Chondrocyte (in vitro differentiated cells): ENCODE data around the gene ITGA8. TPM values are rescaled to one million over a fixed set of nuclear protein-coding genes. Genes with fewer than 3 reads are reported as not detected.

Experiments used
- DNase-seq: peaks from one replicate; pipeline ENCODE4 v3.0.0; 2021; ENCODE audit warnings: mixed read lengths, low spot score
- H3K27ac Mint-ChIP-seq: one replicate; pipeline ENCODE4 v1.8.0; 2021; ENCODE audit warnings: mild to moderate bottlenecking, moderate library complexity, mixed read lengths; ENCODE audit not compliant: unreplicated experiment
- H3K27me3 Mint-ChIP-seq: 2 replicates; pipeline ENCODE4 v1.8.0; 2021; ENCODE audit warnings: low read depth, mixed read lengths
- H3K36me3 Mint-ChIP-seq: 2 replicates; pipeline ENCODE4 v1.8.0; 2021; ENCODE audit warnings: low read depth, mixed read lengths
- H3K4me1 Mint-ChIP-seq: 2 replicates; pipeline ENCODE4 v1.8.0; 2021; ENCODE audit warnings: low read depth, mild to moderate bottlenecking, mixed read lengths
- H3K4me3 Mint-ChIP-seq: one replicate; pipeline ENCODE4 v1.8.0; 2021; ENCODE audit warnings: mild to moderate bottlenecking, moderate library complexity, mixed read lengths; ENCODE audit not compliant: unreplicated experiment
- H3K9me3 Mint-ChIP-seq: 2 replicates; pipeline ENCODE4 v1.8.0; 2021; ENCODE audit warnings: low read depth, mixed read lengths
- total RNA-seq: library from RNA; stranded (reverse); gene quantifications from 3 replicates; pipeline ENCODE4 v1.2.1, GENCODE V29; 2021
- TF ChIP-seq, protein P1 (sequence below): fragments of 200-600 bp; sonication (generic); IDR thresholded peaks from 2 replicates; pipeline ENCODE4 v1.5.0; 2021; ENCODE audit warnings: antibody characterized with exemption, mild to moderate bottlenecking, moderate library complexity

The ITGA8 gene
- total RNA-seq, 1 donor from 2014 or later: 5.6 TPM

DNA sequence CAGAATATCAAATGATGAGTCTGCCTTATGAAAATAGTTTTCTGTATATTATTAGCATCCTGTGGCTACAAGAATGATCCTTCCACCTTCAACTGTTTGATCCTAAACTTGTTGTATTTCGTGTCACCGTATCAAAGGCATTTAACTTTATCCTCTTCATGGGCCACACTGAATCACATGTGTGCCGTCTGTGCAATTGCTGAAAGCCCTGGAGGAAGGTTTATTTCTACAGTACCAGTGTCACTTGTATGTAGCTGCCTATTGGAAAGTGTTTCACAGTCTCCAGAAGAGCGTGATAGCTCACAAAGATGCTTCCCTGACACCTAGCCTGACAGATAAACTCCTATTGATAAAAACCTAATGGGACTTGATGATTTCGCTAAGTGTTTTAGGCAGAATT is 94.5 kb downstream of the ITGA8 start:
- no peak overlapping the region for H3K4me3 Mint-ChIP-seq
- H3K27me3 Mint-ChIP-seq: no peaks in the 10 kb centered on the region
- TF ChIP-seq, protein P1, sequence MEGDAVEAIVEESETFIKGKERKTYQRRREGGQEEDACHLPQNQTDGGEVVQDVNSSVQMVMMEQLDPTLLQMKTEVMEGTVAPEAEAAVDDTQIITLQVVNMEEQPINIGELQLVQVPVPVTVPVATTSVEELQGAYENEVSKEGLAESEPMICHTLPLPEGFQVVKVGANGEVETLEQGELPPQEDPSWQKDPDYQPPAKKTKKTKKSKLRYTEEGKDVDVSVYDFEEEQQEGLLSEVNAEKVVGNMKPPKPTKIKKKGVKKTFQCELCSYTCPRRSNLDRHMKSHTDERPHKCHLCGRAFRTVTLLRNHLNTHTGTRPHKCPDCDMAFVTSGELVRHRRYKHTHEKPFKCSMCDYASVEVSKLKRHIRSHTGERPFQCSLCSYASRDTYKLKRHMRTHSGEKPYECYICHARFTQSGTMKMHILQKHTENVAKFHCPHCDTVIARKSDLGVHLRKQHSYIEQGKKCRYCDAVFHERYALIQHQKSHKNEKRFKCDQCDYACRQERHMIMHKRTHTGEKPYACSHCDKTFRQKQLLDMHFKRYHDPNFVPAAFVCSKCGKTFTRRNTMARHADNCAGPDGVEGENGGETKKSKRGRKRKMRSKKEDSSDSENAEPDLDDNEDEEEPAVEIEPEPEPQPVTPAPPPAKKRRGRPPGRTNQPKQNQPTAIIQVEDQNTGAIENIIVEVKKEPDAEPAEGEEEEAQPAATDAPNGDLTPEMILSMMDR: no peak
- peaks cover 4% of the 10 kb centered on the region for H3K9me3 Mint-ChIP-seq
- peaks cover 37% of the 10 kb centered on the region for H3K4me1 Mint-ChIP-seq
- no peak for DNase-seq
- peak overlapping the region; percentile 79 for H3K27ac Mint-ChIP-seq
- no peaks in the 10 kb centered on the region for H3K36me3 Mint-ChIP-seq

- Mint-ChIP-seq H3K4me1 (peaks cover 41% of the 10 kb centered on the region), H3K4me3 (no peak overlapping the region), H3K9me3 (peaks cover 4% of the 10 kb centered on the region), H3K27ac (peak overlapping the region; percentile 79), H3K36me3 (no peaks in the 10 kb centered on the region), H3K27me3 (no peaks in the 10 kb centered on the region)
- TF ChIP-seq, protein P1: no peak
- DNase-seq: no peak
These were observed 95.1 kb downstream of the ITGA8 start for GRCh38 chr10:15624401-15625196.

- TF ChIP-seq, protein P1: no peak
- Mint-ChIP-seq H3K4me3 (no peak overlapping the region), H3K27ac (peak overlapping the region; percentile 53), H3K36me3 (no peaks in the 10 kb centered on the region), H3K4me1 (peaks cover 45% of the 10 kb centered on the region), H3K9me3 (no peaks in the 10 kb centered on the region), H3K27me3 (no peaks in the 10 kb centered on the region)
- DNase-seq: no peak
These were observed 98.7 kb downstream of the ITGA8 start for GRCh38 chr10:15620836-15621515.

DNA sequence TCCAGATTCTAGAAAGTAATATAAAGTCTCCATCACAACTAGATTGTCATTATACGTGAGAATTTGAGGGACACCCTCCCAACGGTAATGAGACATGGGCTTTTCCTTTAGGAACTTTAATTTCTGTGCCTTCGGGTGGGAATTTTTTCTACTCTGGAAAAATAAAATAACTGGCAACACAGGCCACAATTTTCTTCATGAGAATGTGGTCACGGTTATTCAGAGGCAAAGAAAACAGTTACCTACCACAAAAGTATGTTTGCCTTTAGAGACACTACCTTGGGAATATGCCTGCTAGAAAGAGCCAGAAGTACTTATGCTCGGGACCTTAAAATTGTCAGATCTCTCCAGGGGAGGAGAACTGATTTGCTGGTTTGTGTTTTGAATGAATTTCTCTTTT is 99.4 kb downstream of the ITGA8 start:
- Mint-ChIP-seq H3K4me3 (no peak overlapping the region), H3K27me3 (no peaks in the 10 kb centered on the region), H3K27ac (peak overlapping the region; percentile 36), H3K4me1 (peaks cover 46% of the 10 kb centered on the region), H3K9me3 (no peaks in the 10 kb centered on the region), H3K36me3 (no peaks in the 10 kb centered on the region)
- DNase-seq: no peak
- TF ChIP-seq, protein P1: no peak

DNA sequence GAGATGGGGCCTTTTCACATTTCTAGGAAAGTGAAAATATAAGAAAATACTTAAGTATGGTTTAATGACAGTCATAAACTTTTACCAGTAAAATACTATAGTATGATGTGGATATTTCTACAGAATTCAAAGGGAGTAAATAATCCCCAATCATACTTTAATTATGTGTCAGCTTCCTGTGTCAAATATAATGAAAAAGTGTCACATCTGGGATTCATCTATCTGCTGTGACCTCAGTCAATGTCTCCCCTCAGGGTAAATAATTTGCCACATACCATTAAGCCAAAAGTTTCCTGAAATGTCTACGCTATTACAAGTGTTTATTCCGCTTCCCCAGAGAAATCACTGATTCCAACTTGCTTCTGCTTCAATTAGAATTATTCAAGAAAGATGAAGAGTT is 110.5 kb downstream of the ITGA8 start:
- TF ChIP-seq, protein P1: no peak
- H3K4me1 Mint-ChIP-seq: peaks cover 21% of the 10 kb centered on the region
- no peaks in the 10 kb centered on the region for H3K9me3 Mint-ChIP-seq
- no peak overlapping the region for H3K27ac Mint-ChIP-seq
- no peak for DNase-seq
- H3K27me3 Mint-ChIP-seq: no peaks in the 10 kb centered on the region
- no peak overlapping the region for H3K4me3 Mint-ChIP-seq
- H3K36me3 Mint-ChIP-seq: no peaks in the 10 kb centered on the region
